T-cell (primary cell): ENCODE measurements around the gene GLIS1. TPM values are rescaled to one million over a fixed set of nuclear protein-coding genes. Genes with fewer than 3 reads are reported as not detected.

Experiments used
- ATAC-seq, 4 experiments: fragments of 200-7000 bp in 3 of 4; fragments of 150-1000 bp in 1 of 4; cut with Tn5 transposase; replicated peaks in 1 of 4; 1 replicate in 3 of 4; 2 replicates in 1 of 4; pipeline ENCODE4 v1.10.0; 2021; ENCODE audit warnings: moderate library complexity in 3 of 4, mild to moderate bottlenecking in 2 of 4, moderate number of reproducible peaks in 1 of 4
- CTCF ChIA-PET, 2 donors: fragments of 300-600 bp; sonication (Branson Sonifier 250); formaldehyde crosslinking; loops; one replicate each; lab custom pipeline; 2022; ENCODE audit warnings: antibody characterized with exemption in 2 of 2; lab: Charles Lee
- POLR2A ChIA-PET, 2 donors: fragments of 300-600 bp; sonication (Branson Sonifier 250); formaldehyde crosslinking; loops; one replicate each; lab custom pipeline; 2022; ENCODE audit warnings: antibody characterized with exemption in 2 of 2; lab: Charles Lee
- DNase-seq, 35 experiments: peaks; one replicate each; pipeline versions ENCODE4 v3.0.0 to v3.0.0-alpha.2; 2013 to 2023
- H3K27ac ChIP-seq: one replicate; pipeline ENCODE4 v1.5.1; 2013; ENCODE audit warnings: low read length
- H3K27me3 ChIP-seq, 2 experiments: replicated peaks in 1 of 2; 1 replicate in 1 of 2; 2 replicates in 1 of 2; pipeline versions ENCODE4 v1.6.1 to v1.7.0; 2013; ENCODE audit warnings: low read length in 1 of 2, mixed read lengths in 1 of 2; ENCODE audit not compliant: control insufficient read depth in 2 of 2, insufficient read depth in 2 of 2; ENCODE audit errors: extremely low read depth in 1 of 2
- H3K36me3 ChIP-seq, 2 donors: 1 replicate in 1 of 2; 2 replicates in 1 of 2; pipeline versions ENCODE4 v1.6.1 to v1.7.0; 2013; ENCODE audit warnings: low read length in 1 of 2; ENCODE audit not compliant: control insufficient read depth in 2 of 2, insufficient read depth in 1 of 2; ENCODE audit errors: extremely low read depth in 1 of 2
- H3K4me1 ChIP-seq, 2 experiments: 1 replicate in 1 of 2; 2 replicates in 1 of 2; pipeline versions ENCODE4 v1.6.1 to v1.7.0; 2013; ENCODE audit warnings: low read length in 2 of 2, mixed read lengths in 1 of 2; ENCODE audit not compliant: insufficient read depth in 2 of 2, control insufficient read depth in 1 of 2; ENCODE audit errors: extremely low read depth in 1 of 2
- H3K4me3 ChIP-seq, 2 donors: 1 replicate in 1 of 2; 2 replicates in 1 of 2; pipeline versions ENCODE4 v1.5.1 to v1.7.0; 2013; ENCODE audit warnings: mild to moderate bottlenecking in 2 of 2, low read length in 1 of 2, moderate library complexity in 1 of 2; ENCODE audit not compliant: control insufficient read depth in 1 of 2; ENCODE audit errors: extremely low read depth in 1 of 2
- H3K9me3 ChIP-seq: 2 replicates; pipeline ENCODE4 v1.7.0; 2013
- H3K27ac Mint-ChIP-seq, 2 donors: one replicate each; pipeline ENCODE4 v1.8.0; 2020 to 2021; ENCODE audit warnings: mild to moderate bottlenecking in 2 of 2, mixed read lengths in 2 of 2
- H3K27me3 Mint-ChIP-seq, 2 donors: one replicate each; pipeline ENCODE4 v1.8.0; 2021 to 2022; ENCODE audit warnings: mixed read lengths in 2 of 2
- H3K36me3 Mint-ChIP-seq: one replicate; pipeline ENCODE4 v1.8.0; 2021; ENCODE audit warnings: mixed read lengths
- H3K4me1 Mint-ChIP-seq, 3 donors: one replicate each; pipeline ENCODE4 v1.8.0; 2020 to 2022; ENCODE audit warnings: mixed read lengths in 3 of 3, mild to moderate bottlenecking in 1 of 3
- H3K4me3 Mint-ChIP-seq, 3 donors: one replicate each; pipeline ENCODE4 v1.8.0; 2020 to 2022; ENCODE audit warnings: mild to moderate bottlenecking in 3 of 3, mixed read lengths in 3 of 3, moderate library complexity in 3 of 3
- H3K9me3 Mint-ChIP-seq, 3 donors: one replicate each; pipeline ENCODE4 v1.8.0; 2020 to 2022; ENCODE audit warnings: mixed read lengths in 3 of 3
- WGBS: methylation state at CpG from one replicate; pipeline ENCODE4 v1.1.5; 2013; ENCODE audit warnings: missing lambda C conversion rate; ENCODE audit not compliant: insufficient coverage; 5-methylcytosine and 5-hydroxymethylcytosine counted together
- total RNA-seq, 35 experiments: library from RNA in 6 of 35; stranded (reverse) in 6 of 35; fragments of 120-200 nt in 1 of 35; gene quantifications; one replicate each; pipeline versions ENCODE4 v1.2.1 to v1.2.4 and lab custom pipeline; 2013 to 2026

Gene GLIS1
- total RNA-seq, 5 donors from 2014 or later (not counting 1 experiment from before 2014, with no cell fraction given): not detected

DNA sequence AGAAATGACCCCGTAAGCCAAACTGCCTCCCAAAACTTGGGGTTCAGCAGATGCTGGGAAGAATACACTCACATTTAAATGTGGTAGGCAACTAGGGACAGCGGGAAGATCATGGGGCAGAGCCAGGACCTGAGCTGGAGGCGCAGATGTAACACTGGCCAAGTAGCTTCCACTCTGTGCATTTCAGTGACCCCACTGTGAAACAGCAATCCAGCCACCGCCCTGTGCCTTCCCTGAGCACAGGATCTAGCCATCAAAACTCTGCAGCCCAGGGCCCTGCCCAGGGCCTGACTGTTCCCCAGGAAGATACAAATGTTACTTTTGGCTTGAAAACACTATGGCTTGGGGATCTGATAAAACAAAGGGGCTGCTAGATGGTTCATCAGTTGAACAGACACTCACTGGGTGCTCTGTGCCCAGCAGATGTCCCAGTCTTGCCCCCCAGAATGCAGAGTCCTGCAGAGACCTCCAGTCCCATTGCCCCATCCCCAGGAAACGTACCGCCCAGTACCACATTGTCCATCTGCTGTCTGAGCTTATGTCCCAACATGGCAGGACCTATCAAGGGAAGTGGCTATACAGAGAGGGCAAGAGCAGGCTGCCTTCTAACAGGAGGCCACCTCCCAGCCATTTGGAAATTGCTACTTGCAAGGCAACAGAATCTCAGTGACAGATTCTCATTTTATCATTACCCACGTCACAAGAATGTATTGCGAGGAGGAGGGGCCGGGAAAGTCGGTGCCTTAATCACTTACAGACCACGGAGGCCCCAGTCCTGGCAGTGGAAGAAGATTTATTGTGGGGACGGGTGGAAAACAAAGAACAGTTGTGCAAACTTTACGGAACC lies 155.7 kb downstream of the GLIS1 start:
- POLR2A ChIA-PET: no interaction called here
- 96% methylated on average over 4 of the region's 13 CpGs for WGBS
- no peak overlapping the region for H3K27ac Mint-ChIP-seq
- H3K27me3 ChIP-seq: peaks cover 0 to 4% of the 10 kb centered on the region in 2 experiments
- no peaks in the 10 kb centered on the region for H3K9me3 Mint-ChIP-seq
- H3K4me3 ChIP-seq: no peak overlapping the region
- CTCF ChIA-PET: interaction anchor here in 1 of 2 donors (0.6 kb wide), 1 partner anchor 1095 kb away, joined by 3 read pairs; no protein-coding TSS in a partner anchor
- no peaks in the 10 kb centered on the region for H3K36me3 Mint-ChIP-seq
- no peaks in the 10 kb centered on the region for H3K27me3 Mint-ChIP-seq
- no peak overlapping the region for H3K27ac ChIP-seq
- H3K4me1 Mint-ChIP-seq: peaks cover 15 to 28% (median 16%) of the 10 kb centered on the region in 3 donors
- no peak for ATAC-seq
- no peaks in the 10 kb centered on the region for H3K9me3 ChIP-seq
- DNase-seq: no peak
- no peak overlapping the region for H3K4me3 Mint-ChIP-seq
- H3K36me3 ChIP-seq: no peaks in the 10 kb centered on the region
- peaks cover 12 to 50% of the 10 kb centered on the region in 2 experiments for H3K4me1 ChIP-seq

- peak overlapping the region; percentile 10 for H3K27ac ChIP-seq
- ChIA-PET POLR2A (no interaction called here), CTCF (interaction anchor here in 1 of 2 donors (0.6 kb wide), 1 partner anchor 1096 kb away, joined by 3 read pairs; no protein-coding TSS in a partner anchor)
- Mint-ChIP-seq H3K9me3 (no peaks in the 10 kb centered on the region), H3K36me3 (no peaks in the 10 kb centered on the region), H3K4me1 (peaks cover 15 to 28% (median 16%) of the 10 kb centered on the region in 3 donors), H3K27ac (no peak overlapping the region), H3K27me3 (no peaks in the 10 kb centered on the region), H3K4me3 (no peak overlapping the region)
- WGBS: 58% methylated on average over 5 of the region's 8 CpGs
- no peak overlapping the region for H3K4me3 ChIP-seq
- ATAC-seq (peak in 3 of 4 experiments; percentile 17 to 71 (median 51)), DNase-seq (peak in 22 of 35 experiments; percentile 6 to 66 (median 26))
- no peaks in the 10 kb centered on the region for H3K9me3 ChIP-seq
- H3K27me3 ChIP-seq: peaks cover 0 to 6% of the 10 kb centered on the region in 2 experiments
- peaks cover 12 to 50% of the 10 kb centered on the region in 2 experiments for H3K4me1 ChIP-seq
- no peaks in the 10 kb centered on the region for H3K36me3 ChIP-seq
Observed at GRCh38 chr1:53582211-53583020, 156.5 kb downstream of the GLIS1 start.

DNA sequence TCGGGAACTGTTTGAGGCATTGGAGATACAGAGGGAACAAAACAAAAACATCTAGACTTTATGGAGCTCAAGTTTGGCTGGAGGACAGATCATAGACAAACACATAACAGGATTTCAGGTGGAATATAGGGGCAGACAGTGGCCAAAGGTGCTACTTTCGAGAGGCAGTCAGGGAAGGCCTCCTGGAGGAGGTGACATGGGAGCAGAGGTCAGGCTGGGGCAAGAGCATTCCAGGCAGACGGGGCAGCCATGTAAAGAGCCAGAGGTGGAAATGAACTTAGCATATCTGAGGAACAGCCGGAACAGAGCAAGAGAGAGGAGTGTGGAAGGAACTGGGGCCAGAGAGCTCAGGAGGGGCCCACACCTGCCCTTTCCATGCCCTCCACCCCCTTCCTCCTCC lies 157.5 kb downstream of the GLIS1 start:
- Mint-ChIP-seq H3K9me3 (no peaks in the 10 kb centered on the region), H3K4me1 (peaks cover 15 to 28% (median 16%) of the 10 kb centered on the region in 3 donors), H3K4me3 (no peak overlapping the region), H3K27ac (no peak overlapping the region), H3K27me3 (no peaks in the 10 kb centered on the region), H3K36me3 (no peaks in the 10 kb centered on the region)
- CTCF ChIA-PET: no interaction called here
- Histone ChIP-seq H3K27me3 (peaks cover 0 to 6% of the 10 kb centered on the region in 2 experiments), H3K4me3 (no peak overlapping the region), H3K36me3 (no peaks in the 10 kb centered on the region), H3K27ac (no peak overlapping the region), H3K9me3 (no peaks in the 10 kb centered on the region), H3K4me1 (peaks cover 12 to 50% of the 10 kb centered on the region in 2 experiments)
- WGBS: 70% methylated on average over 2 of the region's 4 CpGs
- no peak for ATAC-seq
- DNase-seq: no peak
- POLR2A ChIA-PET: no interaction called here

DNA sequence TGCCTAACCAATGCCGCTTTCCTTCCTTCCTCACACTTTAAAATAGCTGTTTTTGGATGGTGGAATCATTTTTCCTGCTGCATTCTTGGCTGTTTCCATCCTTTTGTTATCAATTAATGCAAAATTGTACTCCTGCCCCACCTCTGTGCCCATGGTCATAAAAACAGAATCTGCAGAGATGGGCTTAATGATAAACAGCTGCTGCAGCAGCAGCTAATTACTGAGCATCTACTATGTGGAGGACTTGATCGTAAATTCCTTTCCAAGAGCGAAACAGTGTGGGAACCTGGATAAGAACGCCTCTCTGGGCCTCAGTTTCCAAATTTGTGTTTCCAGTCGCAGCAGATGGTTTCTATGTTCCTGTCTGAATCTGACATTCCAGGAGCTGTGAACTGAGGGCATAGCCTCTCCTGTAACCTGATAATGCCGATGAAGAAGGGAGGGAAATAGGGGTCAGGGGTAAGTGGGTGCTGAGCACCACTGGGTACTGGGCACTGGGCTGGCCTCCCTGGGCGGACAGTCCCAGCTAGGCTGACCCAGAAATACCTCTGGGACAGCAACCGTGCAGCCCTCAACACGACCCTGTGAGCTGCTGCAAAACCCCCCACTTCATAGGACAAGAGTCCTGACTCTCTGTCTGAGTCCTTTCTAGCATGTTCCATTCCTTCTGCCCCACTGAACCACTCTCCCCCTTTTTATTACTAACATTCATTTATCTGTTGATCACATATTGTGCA lies 158.1 kb downstream of the GLIS1 start:
- Histone ChIP-seq H3K4me3 (no peak overlapping the region), H3K9me3 (no peaks in the 10 kb centered on the region), H3K27me3 (peaks cover 0 to 6% of the 10 kb centered on the region in 2 experiments), H3K4me1 (peaks cover 12 to 48% of the 10 kb centered on the region in 2 experiments), H3K27ac (no peak overlapping the region), H3K36me3 (no peaks in the 10 kb centered on the region)
- no peak for ATAC-seq
- peaks cover 15 to 28% (median 16%) of the 10 kb centered on the region in 3 donors for H3K4me1 Mint-ChIP-seq
- CTCF ChIA-PET: no interaction called here
- POLR2A ChIA-PET: no interaction called here
- H3K36me3 Mint-ChIP-seq: no peaks in the 10 kb centered on the region
- 90% methylated on average over 9 of the region's 9 CpGs for WGBS
- DNase-seq: no peak
- no peaks in the 10 kb centered on the region for H3K9me3 Mint-ChIP-seq
- no peaks in the 10 kb centered on the region for H3K27me3 Mint-ChIP-seq
- H3K27ac Mint-ChIP-seq: no peak overlapping the region
- H3K4me3 Mint-ChIP-seq: no peak overlapping the region

- ChIA-PET CTCF (no interaction called here), POLR2A (no interaction called here)
- Histone ChIP-seq H3K9me3 (no peaks in the 10 kb centered on the region), H3K4me3 (no peak overlapping the region), H3K4me1 (peaks cover 7 to 48% of the 10 kb centered on the region in 2 experiments), H3K27me3 (peaks cover 0 to 5% of the 10 kb centered on the region in 2 experiments), H3K36me3 (no peaks in the 10 kb centered on the region), H3K27ac (no peak overlapping the region)
- WGBS: 88% methylated on average over 2 of the region's 4 CpGs
- ATAC-seq: no peak
- DNase-seq: no peak
- no peak overlapping the region for H3K27ac Mint-ChIP-seq
- no peaks in the 10 kb centered on the region for H3K27me3 Mint-ChIP-seq
- H3K4me3 Mint-ChIP-seq: no peak overlapping the region
- no peaks in the 10 kb centered on the region for H3K36me3 Mint-ChIP-seq
- peaks cover 9 to 30% (median 13%) of the 10 kb centered on the region in 3 donors for H3K4me1 Mint-ChIP-seq
- no peaks in the 10 kb centered on the region for H3K9me3 Mint-ChIP-seq
Observed at GRCh38 chr1:53580009-53580400, 159.0 kb downstream of the GLIS1 start.
